ENCODE measurements around the gene GFOD2.

DNA sequence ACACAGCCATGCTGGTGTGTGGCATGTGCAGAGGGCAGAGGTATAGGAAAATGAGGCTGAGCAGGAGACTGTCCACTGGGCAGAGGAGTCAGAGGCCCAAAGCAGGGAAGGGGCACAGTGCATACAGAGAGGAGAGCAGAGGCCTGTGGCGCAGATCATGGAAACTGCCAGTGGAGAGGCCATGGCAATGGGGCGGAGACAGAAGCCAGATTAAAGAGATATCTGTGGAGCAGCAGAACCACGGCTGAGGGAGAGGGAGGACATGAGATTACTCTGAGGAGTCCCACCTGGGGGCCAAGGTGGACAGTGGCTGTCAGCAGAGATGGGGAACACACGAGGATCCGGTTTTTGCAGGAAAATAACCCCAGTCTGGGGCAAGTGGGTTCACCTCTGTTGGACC lies 44.0 kb upstream of the GFOD2 start:
- TF ChIP-seq CTCF (conservative IDR thresholded peaks at IDR 0.05; ENCODE audit: low read depth in 2 of 2) (no peak), POLR2AphosphoS5 (IDR thresholded peaks at IDR 0.05; ENCODE audit: low read depth) (no peak), REST (IDR thresholded peaks at IDR 0.05; ENCODE audit: unreplicated experiment) (no peak), EZH2 (IDR thresholded peaks at IDR 0.05; ENCODE audit: low read depth, unreplicated experiment) (no peak)

All from GM23338 (cell line).